GM10847 (cell line): Measurements from ENCODE around the gene ATL2.

Experiments used
- POLR2A ChIP-seq: IDR thresholded peaks from 2 replicates; pipeline ENCODE4 v1.6.1; 2011; ENCODE audit not compliant: insufficient read length; ENCODE audit errors: extremely low read depth

Gene ATL2

GRCh38 chr2:38298539-38298938 lies 78.5 kb downstream of the ATL2 start:
- no peak for TF ChIP-seq POLR2A

GRCh38 chr2:38296197-38296780 lies 80.8 kb downstream of the ATL2 start:
- no peak for TF ChIP-seq POLR2A

- no peak for TF ChIP-seq POLR2A
Measured at GRCh38 chr2:38294597-38294996, 82.5 kb downstream of the ATL2 start.

- no peak for TF ChIP-seq POLR2A
Measured at GRCh38 chr2:38293152-38293865, 83.8 kb downstream of the ATL2 start.

GRCh38 chr2:38290332-38290731 lies 86.7 kb downstream of the ATL2 start:
- no peak for TF ChIP-seq POLR2A

- TF ChIP-seq POLR2A, result no peak
Measured at GRCh38 chr2:38284971-38285370, 92.1 kb downstream of the ATL2 start.

- no peak for TF ChIP-seq POLR2A
Measured at GRCh38 chr2:38281095-38281742, 95.9 kb downstream of the ATL2 start.

GRCh38 chr2:38279201-38279600 lies 97.9 kb downstream of the ATL2 start:
- no peak for TF ChIP-seq POLR2A

- no peak for TF ChIP-seq POLR2A
Measured at GRCh38 chr2:38277245-38278116, 99.6 kb downstream of the ATL2 start.

- no peak for TF ChIP-seq POLR2A
Measured at GRCh38 chr2:38274286-38275276, 102.5 kb downstream of the ATL2 start.

GRCh38 chr2:38271697-38272096 lies 105.4 kb downstream of the ATL2 start:
- TF ChIP-seq POLR2A, result no peak

- no peak for TF ChIP-seq POLR2A
Measured at GRCh38 chr2:38269421-38269820, 107.7 kb downstream of the ATL2 start.

- no peak for TF ChIP-seq POLR2A
Measured at GRCh38 chr2:38268691-38269327, 108.3 kb downstream of the ATL2 start.

GRCh38 chr2:38268001-38268400 lies 109.1 kb downstream of the ATL2 start:
- no peak for TF ChIP-seq POLR2A

- TF ChIP-seq POLR2A, result no peak
Measured at GRCh38 chr2:38267270-38267925, 109.7 kb downstream of the ATL2 start.
